ENCODE results near the gene COL5A1. TPM values are rescaled to one million over a fixed set of nuclear protein-coding genes. Genes with fewer than 3 reads are reported as not detected.
A peak's percentile ranks its signal among the peaks of the same experiment; 100 is the strongest.

COL5A1 gene
- total RNA-seq, 1 donor from 2014 or later, result 28.9 TPM

GRCh38 chr9:134635351-134636148, 6.1 kb upstream of the COL5A1 start:
- TF ChIP-seq CTCF (IDR thresholded peaks at IDR 0.05; ENCODE audit: partially characterized antibody, unreplicated experiment), result no peak
- Mint-ChIP-seq H3K27ac (ENCODE audit: unreplicated experiment) (no peak overlapping the region), H3K9me3 (ENCODE audit: unreplicated experiment) (peaks cover 8% of the 10 kb centered on the region), H3K36me3 (ENCODE audit: unreplicated experiment) (no peaks in the 10 kb centered on the region), H3K4me1 (ENCODE audit: low read depth, unreplicated experiment) (peaks cover 5% of the 10 kb centered on the region), H3K27me3 (ENCODE audit: unreplicated experiment) (peaks cover 21% of the 10 kb centered on the region), H3K4me3 (ENCODE audit: unreplicated experiment) (no peak overlapping the region)
- DNase-seq, result peak; percentile 11

- no peak for DNase-seq
- no peak for TF ChIP-seq CTCF (IDR thresholded peaks at IDR 0.05; ENCODE audit: partially characterized antibody, unreplicated experiment)
- Mint-ChIP-seq H3K9me3 (ENCODE audit: unreplicated experiment) (peaks cover 8% of the 10 kb centered on the region), H3K27ac (ENCODE audit: unreplicated experiment) (no peak overlapping the region), H3K27me3 (ENCODE audit: unreplicated experiment) (peaks cover 21% of the 10 kb centered on the region), H3K4me1 (ENCODE audit: low read depth, unreplicated experiment) (peaks cover 5% of the 10 kb centered on the region), H3K4me3 (ENCODE audit: unreplicated experiment) (no peak overlapping the region), H3K36me3 (ENCODE audit: unreplicated experiment) (no peaks in the 10 kb centered on the region)
Measured at GRCh38 chr9:134636149-134636507, 5.5 kb upstream of the COL5A1 start.

GRCh38 chr9:134637241-134637640, 4.4 kb upstream of the COL5A1 start:
- no peak for TF ChIP-seq CTCF (IDR thresholded peaks at IDR 0.05; ENCODE audit: partially characterized antibody, unreplicated experiment)
- DNase-seq, result peak; percentile 34
- H3K4me1 Mint-ChIP-seq (ENCODE audit: low read depth, unreplicated experiment), result peaks cover 5% of the 10 kb centered on the region
- H3K27ac Mint-ChIP-seq (ENCODE audit: unreplicated experiment), result no peak overlapping the region
- H3K36me3 Mint-ChIP-seq (ENCODE audit: unreplicated experiment), result no peaks in the 10 kb centered on the region
- no peak overlapping the region for H3K4me3 Mint-ChIP-seq (ENCODE audit: unreplicated experiment)
- peaks cover 8% of the 10 kb centered on the region for H3K9me3 Mint-ChIP-seq (ENCODE audit: unreplicated experiment)
- H3K27me3 Mint-ChIP-seq (ENCODE audit: unreplicated experiment), result peaks cover 18% of the 10 kb centered on the region

GRCh38 chr9:134637696-134638501, 3.7 kb upstream of the COL5A1 start:
- Mint-ChIP-seq H3K27me3 (ENCODE audit: unreplicated experiment) (peaks cover 18% of the 10 kb centered on the region), H3K4me3 (ENCODE audit: unreplicated experiment) (no peak overlapping the region), H3K36me3 (ENCODE audit: unreplicated experiment) (no peaks in the 10 kb centered on the region), H3K27ac (ENCODE audit: unreplicated experiment) (no peak overlapping the region), H3K9me3 (ENCODE audit: unreplicated experiment) (peaks cover 8% of the 10 kb centered on the region), H3K4me1 (ENCODE audit: low read depth, unreplicated experiment) (peaks cover 5% of the 10 kb centered on the region)
- no peak for TF ChIP-seq CTCF (IDR thresholded peaks at IDR 0.05; ENCODE audit: partially characterized antibody, unreplicated experiment)
- no peak for DNase-seq

All from glutamatergic neuron (in vitro differentiated cells).